H9 (cell line): Measurements from ENCODE around the gene GARNL3. TPM values are rescaled to one million over a fixed set of nuclear protein-coding genes. Genes with fewer than 3 reads are reported as not detected.
A peak's percentile ranks its signal among the peaks of the same experiment; 100 is the strongest.

Experiments
- DNase-seq: peaks from one replicate; pipeline ENCODE4 v3.0.0-alpha.2; 2017
- H2AFZ ChIP-seq: one replicate; pipeline ENCODE4 v1.6.1; 2013; ENCODE audit warnings: mild to moderate bottlenecking, low read length, control low read depth, moderate library complexity
- H2AK5ac ChIP-seq: 2 replicates; pipeline ENCODE4 v1.6.1; 2013; ENCODE audit warnings: low read length, control low read depth, mixed read lengths; ENCODE audit not compliant: insufficient read length
- H2BK120ac ChIP-seq: one replicate; pipeline ENCODE4 v1.6.1; 2013; ENCODE audit warnings: low read depth, mild to moderate bottlenecking, low read length, control low read depth, inconsistent platforms; ENCODE audit not compliant: poor library complexity, severe bottlenecking
- H2BK12ac ChIP-seq: 2 replicates; pipeline ENCODE4 v1.6.1; 2013; ENCODE audit warnings: low read length, control low read depth, mixed read lengths, low read depth; ENCODE audit not compliant: insufficient read length
- H2BK15ac ChIP-seq: 2 replicates; pipeline ENCODE4 v1.6.1; 2013; ENCODE audit warnings: low read depth, low read length, control low read depth
- H2BK20ac ChIP-seq: one replicate; pipeline ENCODE4 v1.6.1; 2013; ENCODE audit warnings: low read depth, mild to moderate bottlenecking, low read length, control low read depth, inconsistent platforms; ENCODE audit not compliant: poor library complexity, severe bottlenecking
- H2BK5ac ChIP-seq: 2 replicates; pipeline ENCODE4 v1.6.1; 2013; ENCODE audit warnings: low read length, control low read depth, mixed read lengths; ENCODE audit not compliant: insufficient read length
- H3K14ac ChIP-seq: 2 replicates; pipeline ENCODE4 v1.6.1; 2013; ENCODE audit warnings: low read length, control low read depth; ENCODE audit not compliant: insufficient read depth
- H3K18ac ChIP-seq: 2 replicates; pipeline ENCODE4 v1.6.1; 2013; ENCODE audit warnings: low read depth, mild to moderate bottlenecking, mixed read lengths, low read length, control low read depth; ENCODE audit not compliant: insufficient read length
- H3K23ac ChIP-seq: 2 replicates; pipeline ENCODE4 v1.6.1; 2013; ENCODE audit warnings: low read length, control low read depth, mixed read lengths, low read depth; ENCODE audit not compliant: insufficient read length
- H3K23me2 ChIP-seq: 2 replicates; pipeline ENCODE4 v1.6.1; 2013; ENCODE audit warnings: low read depth, mild to moderate bottlenecking, mixed read lengths, low read length, control low read depth; ENCODE audit not compliant: insufficient read length, poor library complexity, severe bottlenecking
- H3K27ac ChIP-seq: 2 replicates; pipeline ENCODE4 v1.5.1; 2013; ENCODE audit warnings: low read length, control low read depth, mixed read lengths, low read depth; ENCODE audit not compliant: insufficient read length
- H3K27me3 ChIP-seq: 2 replicates; pipeline ENCODE4 v1.6.1; 2013; ENCODE audit warnings: low read length, control low read depth, inconsistent platforms; ENCODE audit not compliant: insufficient read depth
- H3K4ac ChIP-seq: 2 replicates; pipeline ENCODE4 v1.6.1; 2013; ENCODE audit warnings: low read depth, mild to moderate bottlenecking, control low read depth, inconsistent platforms, low read length, moderate library complexity
- H3K4me1 ChIP-seq: 2 replicates; pipeline ENCODE4 v1.6.1; 2013; ENCODE audit warnings: low read length, control low read depth, inconsistent platforms; ENCODE audit not compliant: insufficient read depth
- H3K4me2 ChIP-seq: 2 replicates; pipeline ENCODE4 v1.6.1; 2013; ENCODE audit warnings: low read length, control low read depth, mixed read lengths; ENCODE audit not compliant: insufficient read length, insufficient read depth
- H3K56ac ChIP-seq: 2 replicates; pipeline ENCODE4 v1.6.1; 2013; ENCODE audit warnings: low read depth, mild to moderate bottlenecking, mixed read lengths, low read length, control low read depth; ENCODE audit not compliant: insufficient read length
- H3K79me1 ChIP-seq: 2 replicates; pipeline ENCODE4 v1.6.1; 2013; ENCODE audit warnings: low read depth, mild to moderate bottlenecking, moderate library complexity, low read length, control low read depth, inconsistent platforms; ENCODE audit not compliant: insufficient read depth, poor library complexity, severe bottlenecking
- H3K79me2 ChIP-seq: 2 replicates; pipeline ENCODE4 v1.6.1; 2013; ENCODE audit warnings: low read length, control low read depth, inconsistent platforms; ENCODE audit not compliant: insufficient read depth
- H3K9ac ChIP-seq: 2 replicates; pipeline ENCODE4 v1.6.1; 2013; ENCODE audit warnings: low read length, control low read depth, mixed read lengths; ENCODE audit not compliant: insufficient read length; ENCODE audit errors: extremely low read depth
- H3K9me3 ChIP-seq: one replicate; pipeline ENCODE4 v1.6.1; 2013; ENCODE audit warnings: low read depth, low read length, inconsistent platforms; ENCODE audit not compliant: control insufficient read depth
- H3T11ph ChIP-seq: one replicate; pipeline ENCODE4 v1.6.1; 2013; ENCODE audit warnings: mild to moderate bottlenecking, low read length, control low read depth, inconsistent platforms
- H4K20me1 ChIP-seq: one replicate; pipeline ENCODE4 v1.6.1; 2013; ENCODE audit not compliant: control insufficient read depth, insufficient read length, insufficient read depth
- H4K5ac ChIP-seq: 2 replicates; pipeline ENCODE4 v1.6.1; 2013; ENCODE audit warnings: low read depth, mild to moderate bottlenecking, mixed read lengths, low read length, control low read depth; ENCODE audit not compliant: insufficient read length
- H4K8ac ChIP-seq: replicated peaks from 2 replicates; pipeline ENCODE4 v1.6.1; 2013; ENCODE audit warnings: low read length, control low read depth, mixed read lengths, low read depth; ENCODE audit not compliant: insufficient read length
- H4K91ac ChIP-seq: 2 replicates; pipeline ENCODE4 v1.6.1; 2013; ENCODE audit warnings: low read depth, mild to moderate bottlenecking, moderate library complexity, mixed read lengths, low read length, control low read depth; ENCODE audit not compliant: insufficient read length
- H3K27ac Mint-ChIP-seq, 3 experiments: 2 replicates in 2 of 3; 3 replicates in 1 of 3; pipeline ENCODE4 v1.8.0; 2020 to 2021; ENCODE audit warnings: mixed read lengths in 3 of 3, mild to moderate bottlenecking in 1 of 3, moderate library complexity in 1 of 3
- H3K27me3 Mint-ChIP-seq: 2 replicates; pipeline ENCODE4 v1.8.0; 2021; ENCODE audit warnings: low read depth, mild to moderate bottlenecking, moderate library complexity, mixed read lengths
- H3K36me3 Mint-ChIP-seq, 3 experiments: 2 replicates in 2 of 3; 3 replicates in 1 of 3; pipeline ENCODE4 v1.8.0; 2020 to 2021; ENCODE audit warnings: low read depth in 3 of 3, mixed read lengths in 3 of 3; ENCODE audit not compliant: insufficient read depth in 1 of 3
- H3K4me1 Mint-ChIP-seq, 2 experiments: 2 replicates each; pipeline ENCODE4 v1.8.0; 2020; ENCODE audit warnings: mixed read lengths in 2 of 2
- H3K4me3 Mint-ChIP-seq, 2 experiments: 2 replicates in 1 of 2; 3 replicates in 1 of 2; pipeline ENCODE4 v1.8.0; 2020 to 2021; ENCODE audit warnings: mild to moderate bottlenecking in 2 of 2, mixed read lengths in 2 of 2, moderate library complexity in 1 of 2
- H3K9me3 Mint-ChIP-seq, 2 experiments: 2 replicates in 1 of 2; 3 replicates in 1 of 2; pipeline ENCODE4 v1.8.0; 2020; ENCODE audit warnings: mild to moderate bottlenecking in 2 of 2, mixed read lengths in 2 of 2, moderate library complexity in 1 of 2
- CTCF ChIP-seq: fragments of 200-600 bp; sonication (generic); conservative IDR thresholded peaks from 3 replicates; pipeline ENCODE4 v1.8.0; 2021; ENCODE audit warnings: antibody characterized with exemption, mild to moderate bottlenecking
- WGBS: extraction: QIAGEN DNeasy Blood & Tissue Kit; methylation state at CpG from one replicate; pipeline ENCODE4 v1.1.7; 2013; ENCODE audit warnings: missing lambda C conversion rate, low lambda C conversion rate, mixed read lengths; ENCODE audit not compliant: insufficient read length; ENCODE audit errors: extremely low coverage; 5-methylcytosine and 5-hydroxymethylcytosine counted together
- total RNA-seq: library from RNA; stranded (reverse); gene quantifications from 2 replicates; pipeline ENCODE4 v1.2.1, GENCODE V29; 2021

GARNL3 gene
- total RNA-seq, 1 experiment from 2014 or later = 8.7 TPM

- Histone ChIP-seq H3T11ph (no peak overlapping the region), H3K23me2 (no peaks in the 10 kb centered on the region), H4K8ac (no peak overlapping the region), H3K27ac (no peak overlapping the region), H3K4me1 (no peaks in the 10 kb centered on the region), H3K9me3 (no peaks in the 10 kb centered on the region), H3K4me2 (no peak overlapping the region), H2BK120ac (no peak overlapping the region), H3K56ac (no peak overlapping the region), H3K9ac (no peak overlapping the region), H3K27me3 (no peaks in the 10 kb centered on the region), H3K18ac (no peak overlapping the region), H2BK12ac (no peak overlapping the region), H4K20me1 (no peaks in the 10 kb centered on the region), H2AK5ac (no peak overlapping the region), H2AFZ (no peak overlapping the region), H2BK20ac (no peak overlapping the region), H3K4ac (no peak overlapping the region), H3K23ac (no peak overlapping the region), H3K79me1 (no peaks in the 10 kb centered on the region), H4K91ac (no peak overlapping the region), H3K79me2 (no peaks in the 10 kb centered on the region), H2BK5ac (no peak overlapping the region), H4K5ac (no peak overlapping the region), H3K14ac (no peak overlapping the region), H2BK15ac (no peak overlapping the region)
- DNase-seq = no peak
- peaks cover 10 to 14% (median 11%) of the 10 kb centered on the region in 3 experiments; a peak in 5 of 7 replicates for H3K36me3 Mint-ChIP-seq
- H3K4me3 Mint-ChIP-seq = no peak overlapping the region
- peaks cover under 1 to 2% of the 10 kb centered on the region in 2 experiments; a peak in 3 of 4 replicates for H3K4me1 Mint-ChIP-seq
- TF ChIP-seq CTCF = no peak
- no CpG with 5 or more reads among the region's 13 CpGs for WGBS
- H3K27ac Mint-ChIP-seq = peak overlapping the region in 1 of 3 experiments; percentile 80; a peak in 2 of 7 replicates
- H3K9me3 Mint-ChIP-seq = no peaks in the 10 kb centered on the region
- H3K27me3 Mint-ChIP-seq = no peaks in the 10 kb centered on the region
Measured at GRCh38 chr9:127406799-127407491, 142.4 kb downstream of the GARNL3 start.
